Measurements from ENCODE around the gene MLN. TPM values are rescaled to one million over a fixed set of nuclear protein-coding genes. Genes with fewer than 3 reads are reported as not detected.
A peak's percentile ranks its signal among the peaks of the same experiment; 100 is the strongest.

MLN gene
- polyA plus RNA-seq, 1 of the 3 experiments (the other 2 are of a cell fraction), result not detected

- Histone ChIP-seq H3K27ac (ENCODE audit: low read depth in 2 of 2, low read length in 1 of 2) (peak overlapping the region in 1 of 2 experiments; percentile 14; a peak in 1 of 4 replicates), H3K79me2 (ENCODE audit: insufficient read depth) (no peaks in the 10 kb centered on the region), H3F3A (replicated peaks; ENCODE audit: insufficient read depth) (peaks cover 31% of the 10 kb centered on the region), H3K4me2 (peak overlapping the region; percentile 51; the same call in 1 of the 2 replicates), H2AFZ (ENCODE audit: low read depth) (peak overlapping the region; percentile 69; the same call in 1 of the 2 replicates), H3K36me3 (replicated peaks in 1 of 2; ENCODE audit: control insufficient read depth in 1 of 2, insufficient read depth in 2 of 2, low read length in 1 of 2) (peaks cover 9 to 12% of the 10 kb centered on the region in 2 experiments), H3K27me3 (ENCODE audit: insufficient read depth) (no peaks in the 10 kb centered on the region), H3K9ac (0 out of 2 replicates have a peak overlapping the region, but pooled peaks have one; percentile 19), H3K9me3 (no peaks in the 10 kb centered on the region), H4K20me1 (ENCODE audit: insufficient read depth) (no peaks in the 10 kb centered on the region; the same call in 1 of the 2 replicates), H3K4me3 (ENCODE audit: low read depth in 2 of 2, low read length in 1 of 2) (no peak overlapping the region), H3K9me2 (no peaks in the 10 kb centered on the region), H3K4me1 (ENCODE audit: control insufficient read depth in 1 of 2, insufficient read depth in 2 of 2, low read depth in 1 of 2, low read length in 1 of 2) (peaks cover 22 to 48% of the 10 kb centered on the region in 2 experiments; a peak in 3 of 4 replicates)
- CTCF ChIA-PET, result interaction anchor here (0.6 to 14.7 kb wide), 33 partner anchors 7 to 395 kb away, joined by 3 to 204 read pairs (median 5); partner anchors contain the start of genes IP6K3, LEMD2 and UQCC2
- TF ChIP-seq ZBTB33 (IDR thresholded peaks at IDR 0.05; ENCODE audit: borderline replicate concordance, low read depth) (no peak), CTCF (IDR thresholded peaks at IDR 0.05) (peak; percentile 87), FOSL2 (IDR thresholded peaks at IDR 0.05; ENCODE audit: borderline replicate concordance, low read depth) (no peak), NFIC (IDR thresholded peaks at IDR 0.05; ENCODE audit: borderline replicate concordance) (no peak), EP300 (IDR thresholded peaks at IDR 0.05; ENCODE audit: borderline replicate concordance in 1 of 2, low read depth in 1 of 2, low read length in 1 of 2) (no peak), RAD21 (IDR thresholded peaks at IDR 0.05; ENCODE audit: low read length) (peak; percentile 70), SIN3A (IDR thresholded peaks at IDR 0.05; ENCODE audit: borderline replicate concordance, low read depth, low read length) (no peak), SMC3 (IDR thresholded peaks at IDR 0.05; ENCODE audit: low read depth, low read length) (peak; percentile 76)
- TF ChIP-seq, protein P1, sequence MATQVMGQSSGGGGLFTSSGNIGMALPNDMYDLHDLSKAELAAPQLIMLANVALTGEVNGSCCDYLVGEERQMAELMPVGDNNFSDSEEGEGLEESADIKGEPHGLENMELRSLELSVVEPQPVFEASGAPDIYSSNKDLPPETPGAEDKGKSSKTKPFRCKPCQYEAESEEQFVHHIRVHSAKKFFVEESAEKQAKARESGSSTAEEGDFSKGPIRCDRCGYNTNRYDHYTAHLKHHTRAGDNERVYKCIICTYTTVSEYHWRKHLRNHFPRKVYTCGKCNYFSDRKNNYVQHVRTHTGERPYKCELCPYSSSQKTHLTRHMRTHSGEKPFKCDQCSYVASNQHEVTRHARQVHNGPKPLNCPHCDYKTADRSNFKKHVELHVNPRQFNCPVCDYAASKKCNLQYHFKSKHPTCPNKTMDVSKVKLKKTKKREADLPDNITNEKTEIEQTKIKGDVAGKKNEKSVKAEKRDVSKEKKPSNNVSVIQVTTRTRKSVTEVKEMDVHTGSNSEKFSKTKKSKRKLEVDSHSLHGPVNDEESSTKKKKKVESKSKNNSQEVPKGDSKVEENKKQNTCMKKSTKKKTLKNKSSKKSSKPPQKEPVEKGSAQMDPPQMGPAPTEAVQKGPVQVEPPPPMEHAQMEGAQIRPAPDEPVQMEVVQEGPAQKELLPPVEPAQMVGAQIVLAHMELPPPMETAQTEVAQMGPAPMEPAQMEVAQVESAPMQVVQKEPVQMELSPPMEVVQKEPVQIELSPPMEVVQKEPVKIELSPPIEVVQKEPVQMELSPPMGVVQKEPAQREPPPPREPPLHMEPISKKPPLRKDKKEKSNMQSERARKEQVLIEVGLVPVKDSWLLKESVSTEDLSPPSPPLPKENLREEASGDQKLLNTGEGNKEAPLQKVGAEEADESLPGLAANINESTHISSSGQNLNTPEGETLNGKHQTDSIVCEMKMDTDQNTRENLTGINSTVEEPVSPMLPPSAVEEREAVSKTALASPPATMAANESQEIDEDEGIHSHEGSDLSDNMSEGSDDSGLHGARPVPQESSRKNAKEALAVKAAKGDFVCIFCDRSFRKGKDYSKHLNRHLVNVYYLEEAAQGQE (IDR thresholded peaks at IDR 0.05; ENCODE audit: low read depth, low read length), result no peak
- TF ChIP-seq, protein P2, sequence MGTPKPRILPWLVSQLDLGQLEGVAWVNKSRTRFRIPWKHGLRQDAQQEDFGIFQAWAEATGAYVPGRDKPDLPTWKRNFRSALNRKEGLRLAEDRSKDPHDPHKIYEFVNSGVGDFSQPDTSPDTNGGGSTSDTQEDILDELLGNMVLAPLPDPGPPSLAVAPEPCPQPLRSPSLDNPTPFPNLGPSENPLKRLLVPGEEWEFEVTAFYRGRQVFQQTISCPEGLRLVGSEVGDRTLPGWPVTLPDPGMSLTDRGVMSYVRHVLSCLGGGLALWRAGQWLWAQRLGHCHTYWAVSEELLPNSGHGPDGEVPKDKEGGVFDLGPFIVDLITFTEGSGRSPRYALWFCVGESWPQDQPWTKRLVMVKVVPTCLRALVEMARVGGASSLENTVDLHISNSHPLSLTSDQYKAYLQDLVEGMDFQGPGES (IDR thresholded peaks at IDR 0.05; ENCODE audit: low read depth, low read length), result no peak
- POLR2A ChIA-PET, result no interaction called here
- DNase-seq, result peak; percentile 88
- 35% methylated on average over 7 of the region's 7 CpGs for WGBS (ENCODE audit: low lambda C conversion rate)
These were observed 35.1 kb downstream of the MLN start for GRCh38 chr6:33768644-33769120.

Measured in SK-N-SH (cell line).